Endothelial cell of umbilical vein (primary cell): ENCODE results near the gene PHOX2B. TPM values are rescaled to one million over a fixed set of nuclear protein-coding genes. Genes with fewer than 3 reads are reported as not detected.

ENCODE experiments used
- BruUV-seq: library from RNA; stranded (reverse); fragments of 400-500 nt; replicated peaks from 2 replicates; lab custom pipeline; 2021; lab: Mats Ljungman, UMichigan
- CTCF ChIA-PET: fragments of 300-600, 350-600 bp; sonication (Branson Sonifier 250); formaldehyde crosslinking; loops from one replicate; lab custom pipeline; 2021; ENCODE audit warnings: antibody characterized with exemption, inconsistent platforms; lab: Charles Lee
- POLR2A ChIA-PET: fragments of 300-600, 350-600 bp; sonication (Branson Sonifier 250); formaldehyde crosslinking; loops from one replicate; lab custom pipeline; 2021; ENCODE audit warnings: antibody characterized with exemption, inconsistent platforms; lab: Charles Lee
- DNase-seq: peaks from one replicate; pipeline ENCODE4 v3.0.0-alpha.2; 2011; ENCODE audit warnings: low read depth, low spot score
- FAIRE-seq: peaks from 2 replicates; lab custom pipeline; 2011; peaks lifted over from hg19 to GRCh38; lab: Jason Lieb, UNC
- H2AFZ ChIP-seq: 2 replicates; pipeline ENCODE4 v1.6.0; 2012; ENCODE audit warnings: low read depth, low read length, control low read depth, inconsistent platforms
- H3K27ac ChIP-seq: 2 replicates; pipeline ENCODE4 v1.5.1; 2011; ENCODE audit warnings: low read depth, mild to moderate bottlenecking, control low read depth, low read length, moderate library complexity; ENCODE audit not compliant: insufficient read depth
- H3K27me3 ChIP-seq, 2 experiments: 2 replicates each; pipeline versions ENCODE4 v1.6.0 to v1.6.1; 2011; ENCODE audit warnings: low read length in 2 of 2, mixed read lengths in 1 of 2; ENCODE audit not compliant: control insufficient read depth in 2 of 2, insufficient read depth in 2 of 2
- H3K36me3 ChIP-seq, 2 experiments: 2 replicates in 1 of 2; 3 replicates in 1 of 2; pipeline ENCODE4 v1.5.1; 2011; ENCODE audit warnings: low read length in 2 of 2, mild to moderate bottlenecking in 1 of 2, moderate library complexity in 1 of 2; ENCODE audit not compliant: control insufficient read depth in 2 of 2, insufficient read depth in 2 of 2; ENCODE audit errors: extremely low read depth in 1 of 2
- H3K4me1 ChIP-seq: 3 replicates; pipeline ENCODE4 v1.5.1; 2011; ENCODE audit warnings: mild to moderate bottlenecking, low read length; ENCODE audit not compliant: control insufficient read depth, insufficient read depth; ENCODE audit errors: extremely low read depth
- H3K4me2 ChIP-seq: 2 replicates; pipeline ENCODE4 v1.6.1; 2011; ENCODE audit warnings: low read length, control low read depth, mixed read lengths; ENCODE audit not compliant: insufficient read depth
- H3K4me3 ChIP-seq, 3 experiments: fragments of 200-600 bp in 1 of 3; sonication (generic), shearing (Covaris generic) in 1 of 3; replicated peaks in 1 of 3; 2 replicates each; pipeline ENCODE4 v1.5.1; 2011 to 2016; ENCODE audit warnings: control low read depth in 3 of 3, low read length in 3 of 3, mild to moderate bottlenecking in 2 of 3, inconsistent platforms in 1 of 3, low read depth in 1 of 3, moderate library complexity in 1 of 3; ENCODE audit not compliant: insufficient read depth in 1 of 3
- H3K79me2 ChIP-seq: 2 replicates; pipeline ENCODE4 v1.6.0; 2012; ENCODE audit warnings: low read length, inconsistent platforms; ENCODE audit not compliant: control insufficient read depth, insufficient read depth
- H3K9ac ChIP-seq: replicated peaks from 2 replicates; pipeline ENCODE3; 2011; ENCODE audit warnings: low read length, control low read depth; ENCODE audit not compliant: insufficient read depth; ENCODE audit errors: extremely low read depth
- H3K9me1 ChIP-seq: replicated peaks from 3 replicates; pipeline ENCODE4 v1.6.0; 2011; ENCODE audit warnings: mild to moderate bottlenecking, low read length; ENCODE audit not compliant: control insufficient read depth, insufficient read depth; ENCODE audit errors: extremely low read depth
- H3K9me3 ChIP-seq: replicated peaks from 2 replicates; pipeline ENCODE4 v1.5.1; 2012; ENCODE audit warnings: low read length, inconsistent platforms; ENCODE audit not compliant: control insufficient read depth, insufficient read depth
- H4K20me1 ChIP-seq: replicated peaks from 2 replicates; pipeline ENCODE3; 2011; ENCODE audit warnings: mild to moderate bottlenecking, low read length; ENCODE audit not compliant: control insufficient read depth, insufficient read depth; ENCODE audit errors: extremely low read depth
- EZH2 ChIP-seq: IDR thresholded peaks from 2 replicates; pipeline ENCODE4 v1.6.1; 2012; ENCODE audit warnings: borderline replicate concordance, low read depth, mild to moderate bottlenecking, moderate library complexity, low read length, inconsistent platforms; ENCODE audit not compliant: severe bottlenecking
- FOS ChIP-seq: IDR thresholded peaks from 2 replicates; pipeline ENCODE4 v1.6.1; 2011; ENCODE audit warnings: mild to moderate bottlenecking, low read length, moderate library complexity, borderline replicate concordance; ENCODE audit not compliant: insufficient read depth
- GATA2 ChIP-seq: IDR thresholded peaks from 2 replicates; pipeline ENCODE4 v1.7.0; 2011; ENCODE audit warnings: low read depth, mild to moderate bottlenecking, moderate library complexity, mixed read lengths, low read length; ENCODE audit not compliant: insufficient read length, insufficient read depth
- JUN ChIP-seq: IDR thresholded peaks from 2 replicates; pipeline ENCODE4 v1.6.1; 2011; ENCODE audit warnings: borderline replicate concordance, low read depth; ENCODE audit not compliant: insufficient read length, insufficient read depth
- MAX ChIP-seq: IDR thresholded peaks from 2 replicates; pipeline ENCODE4 v1.6.1; 2011; ENCODE audit not compliant: insufficient read depth, insufficient read length
- MYC ChIP-seq: IDR thresholded peaks from one replicate; pipeline ENCODE4 v1.6.1; 2011; ENCODE audit warnings: mild to moderate bottlenecking, low read depth, low read length
- POLR2A ChIP-seq: IDR thresholded peaks from 2 replicates; pipeline ENCODE4 v1.6.1; 2012; ENCODE audit warnings: low read depth, mild to moderate bottlenecking, control low read depth, low read length
- POLR2AphosphoS5 ChIP-seq: IDR thresholded peaks from 2 replicates; pipeline ENCODE4 v1.6.1; 2012; ENCODE audit warnings: low read depth, mild to moderate bottlenecking, control low read depth, low read length, moderate library complexity; ENCODE audit not compliant: insufficient read depth
- dilution Hi-C: fragments of 300-500 bp; cut with MboI; formaldehyde crosslinking; loops from one replicate; pipeline ENCODE4 v1.15.0; 2019; ENCODE audit warnings: low sequenced_read_pairs; ENCODE audit not compliant: extremely low pct_ligation_motif_present
- intact Hi-C: fragments of 100-400 bp; cut with micrococcal nuclease; formaldehyde crosslinking; loops from one replicate; pipeline ENCODE4 v1.10.0; 2022
- polyA plus RNA-seq, 4 experiments: library from polyadenylated mRNA; depleted of rRNA in 3 of 4; stranded (reverse) in 3 of 4; unstranded in 1 of 4; fragments of >200 nt; gene quantifications; 2 replicates each; pipeline versions ENCODE4 v1.2.1 to v1.2.3, GENCODE V29; 2011 to 2012; ENCODE audit warnings: missing spikeins in 1 of 4
- total RNA-seq: library from RNA; stranded (reverse); gene quantifications from 2 replicates; pipeline ENCODE4 v1.2.3, GENCODE V29; 2021
- TF ChIP-seq, protein P1 (sequence below), 2 donors: IDR thresholded peaks; 1 replicate in 1 of 2; 2 replicates in 1 of 2; pipeline ENCODE4 v1.5.1; 2011; ENCODE audit warnings: low read length in 2 of 2, mild to moderate bottlenecking in 2 of 2, moderate library complexity in 2 of 2, control low read depth in 1 of 2, inconsistent platforms in 1 of 2, low read depth in 1 of 2; ENCODE audit not compliant: insufficient read depth in 1 of 2; ENCODE audit errors: extremely low read depth in 1 of 2

PHOX2B gene
- total and polyA plus RNA-seq, 2 donors (not counting 3 experiments of a cell fraction or from before 2014, with no cell fraction given), result not detected

DNA sequence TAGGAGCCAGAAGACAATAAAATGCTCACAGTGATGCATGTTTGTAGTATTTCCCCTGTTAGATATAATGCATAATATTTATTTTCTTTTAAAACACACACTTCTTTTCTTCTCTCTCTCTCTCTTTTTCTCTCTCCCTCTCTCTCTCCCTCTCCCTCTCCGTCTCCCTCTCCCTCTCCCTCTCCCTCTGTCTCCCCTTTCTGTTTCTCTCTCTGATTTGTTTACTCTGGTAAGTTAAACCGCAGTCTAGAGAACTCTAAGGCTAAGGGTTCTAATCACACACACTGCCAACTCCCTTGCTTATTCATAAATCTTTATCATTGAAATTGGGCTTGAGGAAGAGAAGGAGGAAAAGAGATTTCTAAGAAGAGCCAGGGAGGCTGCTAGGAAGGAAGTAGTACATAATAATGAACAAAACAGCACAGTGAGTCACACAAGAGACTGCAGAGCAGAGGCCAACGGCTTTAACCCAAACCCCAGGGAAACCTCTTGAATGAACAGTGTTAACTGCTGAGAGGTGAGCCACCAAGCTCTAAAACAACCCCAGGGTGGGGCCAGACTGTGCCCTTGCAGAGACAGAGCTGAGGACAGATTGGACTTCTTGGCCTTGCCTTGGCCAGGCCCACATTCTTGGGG lies 9.1 kb upstream of the PHOX2B start:
- no peak for TF ChIP-seq EZH2
- no peak for TF ChIP-seq MAX
- TF ChIP-seq MYC, result no peak
- TF ChIP-seq POLR2A, result no peak
- peak; percentile 53 for TF ChIP-seq JUN
- peak; percentile 86 for TF ChIP-seq FOS
- no peak for TF ChIP-seq POLR2AphosphoS5
- TF ChIP-seq GATA2, result peak; percentile 74
- TF ChIP-seq, protein P1, sequence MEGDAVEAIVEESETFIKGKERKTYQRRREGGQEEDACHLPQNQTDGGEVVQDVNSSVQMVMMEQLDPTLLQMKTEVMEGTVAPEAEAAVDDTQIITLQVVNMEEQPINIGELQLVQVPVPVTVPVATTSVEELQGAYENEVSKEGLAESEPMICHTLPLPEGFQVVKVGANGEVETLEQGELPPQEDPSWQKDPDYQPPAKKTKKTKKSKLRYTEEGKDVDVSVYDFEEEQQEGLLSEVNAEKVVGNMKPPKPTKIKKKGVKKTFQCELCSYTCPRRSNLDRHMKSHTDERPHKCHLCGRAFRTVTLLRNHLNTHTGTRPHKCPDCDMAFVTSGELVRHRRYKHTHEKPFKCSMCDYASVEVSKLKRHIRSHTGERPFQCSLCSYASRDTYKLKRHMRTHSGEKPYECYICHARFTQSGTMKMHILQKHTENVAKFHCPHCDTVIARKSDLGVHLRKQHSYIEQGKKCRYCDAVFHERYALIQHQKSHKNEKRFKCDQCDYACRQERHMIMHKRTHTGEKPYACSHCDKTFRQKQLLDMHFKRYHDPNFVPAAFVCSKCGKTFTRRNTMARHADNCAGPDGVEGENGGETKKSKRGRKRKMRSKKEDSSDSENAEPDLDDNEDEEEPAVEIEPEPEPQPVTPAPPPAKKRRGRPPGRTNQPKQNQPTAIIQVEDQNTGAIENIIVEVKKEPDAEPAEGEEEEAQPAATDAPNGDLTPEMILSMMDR (IDR thresholded peaks at IDR 0.05; ENCODE audit: extremely low read depth in 1 of 2, insufficient read depth in 1 of 2, low read depth in 1 of 2, low read length in 2 of 2), result no peak
- no peaks in the 10 kb centered on the region for H3K9me1 ChIP-seq
- H4K20me1 ChIP-seq, result no peaks in the 10 kb centered on the region
- peaks cover 9% of the 10 kb centered on the region for H3K4me1 ChIP-seq
- no peaks in the 10 kb centered on the region for H3K36me3 ChIP-seq
- dilution Hi-C loops (no loop called here), intact Hi-C loops (no loop called here)
- ChIA-PET POLR2A (no interaction called here), CTCF (no interaction called here)
- no peaks in the 10 kb centered on the region for H3K9me3 ChIP-seq
- H3K79me2 ChIP-seq, result no peaks in the 10 kb centered on the region
- FAIRE-seq (peak; percentile 92), DNase-seq (peak; percentile 78)
- no TSS peak for BruUV-seq
- H3K27me3 ChIP-seq, result peaks cover 41 to 45% of the 10 kb centered on the region in 2 experiments
- no peak overlapping the region for H3K4me2 ChIP-seq
- H3K4me3 ChIP-seq, result no peak overlapping the region
- no peak overlapping the region for H3K27ac ChIP-seq
- no peak overlapping the region for H3K9ac ChIP-seq
- no peak overlapping the region for H2AFZ ChIP-seq
